Gastroesophageal sphincter (tissue), 4 donors: Measurements from ENCODE around the gene LDB2. TPM values are rescaled to one million over a fixed set of nuclear protein-coding genes. Genes with fewer than 3 reads are reported as not detected.

Source experiments
- ATAC-seq: fragments of 150-250 bp; one replicate; pipeline ENCODE4 v1.9.1; 2016; ENCODE audit warnings: mild to moderate bottlenecking, moderate library complexity
- H3K27ac ChIP-seq, 4 donors: fragments of 200-600 bp; sonication (generic) in 3 of 4; 1 replicate in 3 of 4; 2 replicates in 1 of 4; pipeline ENCODE4 v1.5.1; 2016 to 2019
- H3K27me3 ChIP-seq: fragments of 200-600 bp; sonication (generic); one replicate; pipeline ENCODE4 v1.5.1; 2019
- H3K36me3 ChIP-seq, 2 donors: fragments of 200-600 bp; sonication (generic); one replicate each; pipeline ENCODE4 v1.5.1; 2019; ENCODE audit warnings: control low read depth in 1 of 2
- H3K4me1 ChIP-seq, 3 donors: fragments of 200-600 bp; sonication (generic); 1 replicate in 2 of 3; 2 replicates in 1 of 3; pipeline ENCODE4 v1.5.1; 2016 to 2019; ENCODE audit warnings: control low read depth in 2 of 3
- H3K4me3 ChIP-seq, 2 donors: fragments of 200-600 bp; sonication (generic); one replicate each; pipeline ENCODE4 v1.5.1; 2019; ENCODE audit warnings: mild to moderate bottlenecking in 1 of 2, moderate library complexity in 1 of 2
- H3K9me3 ChIP-seq, 3 donors: fragments of 200-600 bp; sonication (generic); one replicate each; pipeline ENCODE4 v1.5.1; 2017 to 2019; ENCODE audit warnings: control low read depth in 2 of 3
- EP300 ChIP-seq: sonication (generic); formaldehyde crosslinking; IDR thresholded peaks from one replicate; pipeline ENCODE4 v1.6.1; 2017; ENCODE audit warnings: antibody characterized with exemption, mild to moderate bottlenecking
- POLR2A ChIP-seq, 2 donors: fragments of 450-650 bp; IDR thresholded peaks; one replicate each; pipeline ENCODE4 v1.6.1; 2017; ENCODE audit warnings: antibody characterized with exemption in 2 of 2, mild to moderate bottlenecking in 2 of 2, moderate library complexity in 1 of 2
- POLR2AphosphoS5 ChIP-seq: sonication (generic); formaldehyde crosslinking; IDR thresholded peaks from one replicate; pipeline ENCODE4 v1.6.1; 2017; ENCODE audit warnings: antibody characterized with exemption
- WGBS, 2 donors: methylation state at CpG; one replicate each; pipeline ENCODE4 v1.1.5; 2018; ENCODE audit warnings: low coverage in 1 of 2; 5-methylcytosine and 5-hydroxymethylcytosine counted together
- total RNA-seq, 4 donors: library from RNA; depleted of rRNA; stranded (reverse); fragments of >200 nt; gene quantifications; one replicate each; pipeline ENCODE4 v1.1.0, GENCODE V29; 2016
- TF ChIP-seq, protein P1 (sequence below), 4 experiments: fragments of 200-600 bp in 2 of 4; fragments of 450-650 bp in 2 of 4; sonication (generic) in 1 of 4; IDR thresholded peaks; one replicate each; pipeline ENCODE4 v1.5.1; 2017 to 2019; ENCODE audit warnings: antibody characterized with exemption in 4 of 4, mild to moderate bottlenecking in 2 of 4, moderate library complexity in 2 of 4

The LDB2 gene
- total RNA-seq, 4 donors from 2014 or later = 23.6 to 29.6 (median 28.3) TPM

DNA sequence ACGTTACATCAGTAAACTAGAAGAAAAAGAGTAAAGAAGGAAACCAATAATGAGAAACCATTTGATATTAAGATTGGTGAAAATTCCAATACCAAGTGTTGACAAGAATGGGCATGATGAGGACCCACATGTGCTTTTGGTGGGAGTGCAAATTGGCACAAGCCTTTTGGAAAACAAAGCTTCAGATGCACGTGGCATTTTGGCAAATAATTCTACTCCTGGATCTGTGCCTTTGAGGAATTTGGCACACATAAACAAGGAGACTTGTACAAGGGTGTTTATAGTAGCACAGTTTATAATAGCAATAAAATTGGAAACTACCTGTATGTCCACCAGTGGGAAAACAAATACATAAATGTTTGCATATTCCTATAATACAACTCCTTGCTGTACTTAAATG lies 347.9 kb downstream of the LDB2 start:
- Histone ChIP-seq H3K36me3 (no peaks in the 10 kb centered on the region), H3K27me3 (no peaks in the 10 kb centered on the region), H3K9me3 (no peaks in the 10 kb centered on the region), H3K27ac (no peak overlapping the region), H3K4me1 (no peaks in the 10 kb centered on the region), H3K4me3 (no peak overlapping the region)
- WGBS, 2 donors = 58 to 62% methylated on average over 2 of the region's 2 CpGs
- no peak for ATAC-seq
- TF ChIP-seq POLR2A (IDR thresholded peaks at IDR 0.05) (no peak), POLR2AphosphoS5 (no peak), EP300 (no peak)
- TF ChIP-seq, protein P1, sequence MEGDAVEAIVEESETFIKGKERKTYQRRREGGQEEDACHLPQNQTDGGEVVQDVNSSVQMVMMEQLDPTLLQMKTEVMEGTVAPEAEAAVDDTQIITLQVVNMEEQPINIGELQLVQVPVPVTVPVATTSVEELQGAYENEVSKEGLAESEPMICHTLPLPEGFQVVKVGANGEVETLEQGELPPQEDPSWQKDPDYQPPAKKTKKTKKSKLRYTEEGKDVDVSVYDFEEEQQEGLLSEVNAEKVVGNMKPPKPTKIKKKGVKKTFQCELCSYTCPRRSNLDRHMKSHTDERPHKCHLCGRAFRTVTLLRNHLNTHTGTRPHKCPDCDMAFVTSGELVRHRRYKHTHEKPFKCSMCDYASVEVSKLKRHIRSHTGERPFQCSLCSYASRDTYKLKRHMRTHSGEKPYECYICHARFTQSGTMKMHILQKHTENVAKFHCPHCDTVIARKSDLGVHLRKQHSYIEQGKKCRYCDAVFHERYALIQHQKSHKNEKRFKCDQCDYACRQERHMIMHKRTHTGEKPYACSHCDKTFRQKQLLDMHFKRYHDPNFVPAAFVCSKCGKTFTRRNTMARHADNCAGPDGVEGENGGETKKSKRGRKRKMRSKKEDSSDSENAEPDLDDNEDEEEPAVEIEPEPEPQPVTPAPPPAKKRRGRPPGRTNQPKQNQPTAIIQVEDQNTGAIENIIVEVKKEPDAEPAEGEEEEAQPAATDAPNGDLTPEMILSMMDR (IDR thresholded peaks at IDR 0.05) = no peak

DNA sequence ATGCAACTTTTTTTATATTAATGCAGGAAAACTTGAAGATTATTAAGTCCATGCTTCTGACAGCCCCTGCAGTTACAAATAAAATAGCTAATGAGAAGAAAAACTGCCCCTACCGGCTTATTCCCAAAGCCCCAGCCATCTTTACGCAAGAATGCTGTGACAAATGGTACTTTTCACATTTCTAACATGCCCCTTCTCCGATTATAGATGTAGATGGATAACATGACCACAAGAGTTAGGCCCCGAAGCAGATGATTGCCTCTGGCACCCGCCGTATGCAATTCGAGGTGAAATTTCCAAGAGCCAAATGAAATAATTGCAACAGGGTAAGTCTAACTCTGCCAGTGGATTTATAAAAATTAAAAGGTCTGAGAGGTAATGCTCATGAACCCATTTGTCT lies 352.8 kb downstream of the LDB2 start:
- no peak for TF ChIP-seq POLR2A (IDR thresholded peaks at IDR 0.05)
- TF ChIP-seq, protein P1 (IDR thresholded peaks at IDR 0.05) = no peak
- Histone ChIP-seq H3K9me3 (no peaks in the 10 kb centered on the region), H3K4me1 (no peaks in the 10 kb centered on the region), H3K27me3 (no peaks in the 10 kb centered on the region), H3K36me3 (no peaks in the 10 kb centered on the region), H3K4me3 (no peak overlapping the region), H3K27ac (no peak overlapping the region)
- ATAC-seq = no peak
- WGBS, 2 donors = 84 to 91% methylated on average over 7 of the region's 7 CpGs

DNA sequence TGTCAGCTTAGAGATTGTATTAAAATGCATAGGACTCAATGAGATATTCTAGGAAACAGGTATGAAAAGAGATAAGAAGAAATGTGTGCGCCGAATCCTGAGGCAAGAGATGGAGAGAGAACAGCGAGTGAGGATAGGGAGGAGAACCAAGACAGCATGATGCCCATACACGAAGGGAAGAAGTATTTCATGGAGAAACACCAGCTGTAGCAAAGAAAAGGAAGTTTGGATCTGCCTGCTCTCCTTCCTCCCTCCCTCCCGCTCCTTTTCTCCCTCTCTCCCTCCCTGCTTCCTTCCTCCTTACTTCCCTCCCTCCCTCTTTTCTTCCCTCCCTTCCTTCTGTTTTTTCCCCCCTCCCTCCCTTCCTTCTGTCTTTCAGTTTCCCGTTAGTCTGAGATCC lies 353.6 kb downstream of the LDB2 start:
- Histone ChIP-seq H3K4me3 (no peak overlapping the region), H3K9me3 (no peaks in the 10 kb centered on the region), H3K27ac (peak overlapping the region in 2 of 4 donors; percentile 19 to 29), H3K27me3 (no peaks in the 10 kb centered on the region), H3K4me1 (no peaks in the 10 kb centered on the region), H3K36me3 (no peaks in the 10 kb centered on the region)
- ATAC-seq = no peak
- no peak for TF ChIP-seq POLR2AphosphoS5
- no peak for TF ChIP-seq EP300
- TF ChIP-seq, protein P1 (IDR thresholded peaks at IDR 0.05) = no peak
- no peak for TF ChIP-seq POLR2A (IDR thresholded peaks at IDR 0.05)
- WGBS, 2 donors = 63 to 68% methylated on average over 6 of the region's 6 CpGs

DNA sequence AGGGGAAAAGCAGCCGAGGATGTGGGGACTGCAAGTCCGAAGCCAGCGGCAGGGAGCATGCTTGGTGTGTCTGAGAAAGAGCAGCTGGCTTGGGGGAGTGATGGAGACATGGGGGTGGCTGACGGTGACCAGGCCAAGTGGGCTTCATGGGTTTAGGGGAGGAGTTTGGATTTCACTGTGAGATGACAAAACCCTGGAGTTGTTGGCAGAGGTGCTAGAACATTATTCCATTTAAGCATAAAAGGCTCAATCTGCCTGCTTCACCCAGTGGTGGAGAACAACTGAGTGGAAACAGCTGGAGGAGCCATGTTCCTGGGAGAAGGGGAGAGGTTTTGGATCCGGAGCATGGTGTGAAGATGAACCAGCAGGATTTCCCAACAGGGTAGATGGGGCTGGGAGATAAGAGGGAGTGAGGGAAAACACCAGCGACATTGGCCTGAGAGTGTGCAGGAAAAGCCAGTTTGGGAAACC lies 354.2 kb downstream of the LDB2 start:
- 33 to 65% methylated on average over 6 of the region's 6 CpGs for WGBS, 2 donors
- Histone ChIP-seq H3K27me3 (no peaks in the 10 kb centered on the region), H3K36me3 (no peaks in the 10 kb centered on the region), H3K4me1 (no peaks in the 10 kb centered on the region), H3K4me3 (no peak overlapping the region), H3K9me3 (no peaks in the 10 kb centered on the region), H3K27ac (peak overlapping the region in 1 of 4 donors; percentile 29)
- ATAC-seq = peak; percentile 92
- TF ChIP-seq POLR2A (IDR thresholded peaks at IDR 0.05) = no peak
- TF ChIP-seq POLR2AphosphoS5 = peak; percentile 53
- no peak for TF ChIP-seq EP300
- TF ChIP-seq, protein P1 (IDR thresholded peaks at IDR 0.05) = no peak

DNA sequence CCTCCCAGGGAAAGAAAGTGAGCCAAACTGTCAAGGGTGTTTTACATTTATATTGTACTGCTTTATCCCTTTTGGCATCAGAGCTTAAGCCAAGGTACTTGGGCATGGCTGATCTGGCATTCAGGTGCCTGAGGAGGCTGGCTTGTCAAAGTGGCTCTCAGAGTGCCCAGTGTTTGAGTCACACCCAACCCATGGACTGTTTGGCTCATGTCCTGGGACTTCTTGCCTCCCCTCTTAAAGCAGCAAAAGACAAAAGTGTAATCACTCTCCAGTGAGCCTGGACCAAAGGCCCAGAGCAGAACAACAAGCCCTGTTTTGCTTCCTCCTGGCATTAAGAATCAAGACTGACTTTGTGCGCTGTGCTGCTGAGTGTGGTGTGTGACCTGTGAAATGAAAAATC lies 360.5 kb downstream of the LDB2 start:
- Histone ChIP-seq H3K27me3 (no peaks in the 10 kb centered on the region), H3K36me3 (no peaks in the 10 kb centered on the region), H3K9me3 (no peaks in the 10 kb centered on the region), H3K4me3 (no peak overlapping the region), H3K4me1 (peaks cover 0 to 10% (median 2%) of the 10 kb centered on the region in 3 donors), H3K27ac (no peak overlapping the region)
- 50% methylated on average over 1 of the region's 1 CpG; no CpG with 5 or more reads in 1 of the 2 donors for WGBS, 2 donors
- no peak for ATAC-seq
- TF ChIP-seq EP300 (no peak), POLR2A (IDR thresholded peaks at IDR 0.05) (no peak), POLR2AphosphoS5 (no peak)
- TF ChIP-seq, protein P1 (IDR thresholded peaks at IDR 0.05) = no peak
